Esophagus muscularis mucosa (tissue), 4 donors: ENCODE measurements around the gene SPATA2L. TPM values are rescaled to one million over a fixed set of nuclear protein-coding genes. Genes with fewer than 3 reads are reported as not detected.
"Not testable (repeated sequence)": the region's sequence is repeated elsewhere in the genome, so short reads cannot be mapped to it uniquely, and the experiment has no call there.

Source experiments
- DNase-seq: peaks from one replicate; pipeline ENCODE4 v3.0.0-alpha.2; 2017; ENCODE audit errors: extremely low spot score
- H3K27ac ChIP-seq, 4 donors: fragments of 200-600 bp; sonication (generic); replicated peaks in 1 of 4; 1 replicate in 3 of 4; 2 replicates in 1 of 4; pipeline ENCODE4 v1.5.1; 2016 to 2019; ENCODE audit warnings: mild to moderate bottlenecking in 1 of 4
- H3K27me3 ChIP-seq, 4 donors: fragments of 200-600 bp; sonication (generic); one replicate each; pipeline versions ENCODE4 v1.5.1 to v1.6.0; 2016 to 2019
- H3K36me3 ChIP-seq, 4 donors: fragments of 200-600 bp; sonication (generic); one replicate each; pipeline ENCODE4 v1.5.1; 2016 to 2019
- H3K4me1 ChIP-seq, 4 donors: fragments of 200-600 bp; sonication (generic); one replicate each; pipeline ENCODE4 v1.5.1; 2016 to 2019
- H3K4me3 ChIP-seq, 4 donors: fragments of 200-600 bp; sonication (generic); 1 replicate in 2 of 4; 2 replicates in 2 of 4; pipeline ENCODE4 v1.5.1; 2016 to 2019; ENCODE audit warnings: mild to moderate bottlenecking in 4 of 4, moderate library complexity in 1 of 4
- H3K9me3 ChIP-seq, 4 donors: fragments of 200-600 bp; sonication (generic); 1 replicate in 3 of 4; 2 replicates in 1 of 4; pipeline ENCODE4 v1.5.1; 2016 to 2019
- EP300 ChIP-seq: sonication (generic); formaldehyde crosslinking; IDR thresholded peaks from one replicate; pipeline ENCODE4 v1.6.1; 2017; ENCODE audit warnings: antibody characterized with exemption
- POLR2A ChIP-seq: fragments of 450-650 bp; IDR thresholded peaks from one replicate; pipeline ENCODE4 v1.6.1; 2017; ENCODE audit warnings: antibody characterized with exemption, moderate library complexity, mild to moderate bottlenecking, low read depth
- POLR2AphosphoS5 ChIP-seq, 2 donors: sonication (generic); formaldehyde crosslinking; IDR thresholded peaks; one replicate each; pipeline ENCODE4 v1.6.1; 2017; ENCODE audit warnings: antibody characterized with exemption in 2 of 2
- WGBS: methylation state at CpG from one replicate; pipeline ENCODE4 v1.1.5; 2018; 5-methylcytosine and 5-hydroxymethylcytosine counted together
- intact Hi-C: fragments of 100-400 bp; cut with DNase I; formaldehyde crosslinking; loops from one replicate; pipeline ENCODE4 v1.15.1; 2023
- total RNA-seq, 4 donors: library from RNA; depleted of rRNA; stranded (reverse); fragments of >200 nt; gene quantifications; one replicate each; pipeline versions ENCODE4 v1.1.0 to v1.2.1, GENCODE V29; 2016
- TF ChIP-seq, protein P1 (sequence below), 3 experiments: fragments of 200-600 bp in 2 of 3; fragments of 450-650 bp in 1 of 3; sonication (generic) in 2 of 3; IDR thresholded peaks; one replicate each; pipeline ENCODE4 v1.5.1; 2017 to 2019; ENCODE audit warnings: antibody characterized with exemption in 3 of 3, mild to moderate bottlenecking in 2 of 3, moderate library complexity in 1 of 3

SPATA2L gene
- total RNA-seq, 4 donors from 2014 or later: 10.8 to 32.0 (median 21.9) TPM

DNA sequence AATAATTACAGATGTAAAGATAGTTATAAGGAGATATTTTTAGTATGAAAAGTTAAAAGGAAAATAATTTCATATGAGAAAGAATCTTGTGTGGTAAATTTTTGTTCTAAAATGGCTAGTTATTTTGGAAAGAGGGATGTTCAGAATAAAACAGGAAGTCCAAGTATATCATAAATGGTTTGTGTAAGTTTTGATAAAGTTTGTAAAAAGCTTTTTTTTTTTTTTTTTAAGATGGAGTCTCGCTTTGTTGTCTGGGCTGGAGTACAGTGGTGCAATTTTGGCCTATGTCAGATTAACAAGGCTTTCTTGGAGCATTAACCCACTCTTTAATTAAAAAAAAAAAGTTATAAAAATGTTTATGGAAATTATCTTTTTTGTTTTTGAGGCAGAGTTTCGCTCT is 23.2 kb downstream of the SPATA2L start:
- no peaks in the 10 kb centered on the region for H3K27me3 ChIP-seq
- H3K4me3 ChIP-seq: no peak overlapping the region
- 98% methylated on average over 2 of the region's 2 CpGs for WGBS
- H3K27ac ChIP-seq: no peak overlapping the region
- no peaks in the 10 kb centered on the region for H3K9me3 ChIP-seq
- no peak for DNase-seq
- no peak for TF ChIP-seq POLR2AphosphoS5 (IDR thresholded peaks at IDR 0.05)
- no peak for TF ChIP-seq EP300
- TF ChIP-seq, protein P1, sequence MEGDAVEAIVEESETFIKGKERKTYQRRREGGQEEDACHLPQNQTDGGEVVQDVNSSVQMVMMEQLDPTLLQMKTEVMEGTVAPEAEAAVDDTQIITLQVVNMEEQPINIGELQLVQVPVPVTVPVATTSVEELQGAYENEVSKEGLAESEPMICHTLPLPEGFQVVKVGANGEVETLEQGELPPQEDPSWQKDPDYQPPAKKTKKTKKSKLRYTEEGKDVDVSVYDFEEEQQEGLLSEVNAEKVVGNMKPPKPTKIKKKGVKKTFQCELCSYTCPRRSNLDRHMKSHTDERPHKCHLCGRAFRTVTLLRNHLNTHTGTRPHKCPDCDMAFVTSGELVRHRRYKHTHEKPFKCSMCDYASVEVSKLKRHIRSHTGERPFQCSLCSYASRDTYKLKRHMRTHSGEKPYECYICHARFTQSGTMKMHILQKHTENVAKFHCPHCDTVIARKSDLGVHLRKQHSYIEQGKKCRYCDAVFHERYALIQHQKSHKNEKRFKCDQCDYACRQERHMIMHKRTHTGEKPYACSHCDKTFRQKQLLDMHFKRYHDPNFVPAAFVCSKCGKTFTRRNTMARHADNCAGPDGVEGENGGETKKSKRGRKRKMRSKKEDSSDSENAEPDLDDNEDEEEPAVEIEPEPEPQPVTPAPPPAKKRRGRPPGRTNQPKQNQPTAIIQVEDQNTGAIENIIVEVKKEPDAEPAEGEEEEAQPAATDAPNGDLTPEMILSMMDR (IDR thresholded peaks at IDR 0.05): no peak
- no peak for TF ChIP-seq POLR2A
- intact Hi-C loops: no loop called here
- H3K36me3 ChIP-seq: no peaks in the 10 kb centered on the region
- H3K4me1 ChIP-seq: no peaks in the 10 kb centered on the region

DNA sequence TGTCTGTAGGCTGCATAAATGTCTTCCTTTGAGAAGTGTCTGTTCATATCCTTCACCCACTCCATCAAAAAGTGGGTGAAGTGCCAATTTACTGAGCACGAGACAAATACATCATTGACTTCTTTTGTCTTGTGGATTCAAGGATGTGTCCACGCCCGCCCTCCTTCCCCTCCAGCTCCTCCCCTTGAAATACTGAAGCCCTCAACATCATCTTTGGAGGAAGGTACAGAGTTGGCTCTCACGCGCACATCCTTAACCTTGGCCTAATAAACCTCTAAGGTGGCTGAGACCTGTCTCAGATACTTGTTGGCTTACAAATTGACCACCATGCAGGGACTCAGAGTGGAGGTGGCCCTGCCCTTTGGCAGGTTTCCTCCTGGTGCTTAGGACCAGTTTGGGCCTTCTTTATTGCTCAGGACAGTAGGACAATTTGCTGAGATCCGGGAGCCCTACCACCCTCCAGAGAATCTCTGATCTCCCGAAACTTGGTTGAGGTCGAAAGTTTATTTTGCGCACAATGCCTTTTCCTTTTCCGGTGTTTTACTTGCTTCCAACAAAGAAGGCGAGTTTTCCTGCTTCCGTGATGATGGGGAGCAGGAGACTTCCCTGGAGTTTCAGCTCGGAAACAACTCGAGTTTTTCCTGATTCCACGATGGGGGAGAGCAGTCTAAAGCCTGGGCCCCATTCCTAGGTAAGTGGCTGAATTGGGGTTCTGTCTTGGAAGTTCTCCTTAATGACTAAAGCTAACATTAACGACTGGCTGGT is 29.1 kb downstream of the SPATA2L start:
- intact Hi-C loops: no loop called here
- Histone ChIP-seq H3K4me1 (no peaks in the 10 kb centered on the region), H3K27me3 (no peaks in the 10 kb centered on the region), H3K27ac (no peak overlapping the region), H3K4me3 (no peak overlapping the region), H3K36me3 (peaks cover 0 to 9% (median 1%) of the 10 kb centered on the region in 4 donors), H3K9me3 (no peaks in the 10 kb centered on the region)
- no peak for DNase-seq
- 82% methylated on average over 16 of the region's 16 CpGs for WGBS
- no peak for TF ChIP-seq EP300
- TF ChIP-seq, protein P1 (IDR thresholded peaks at IDR 0.05): no peak
- TF ChIP-seq POLR2A: no peak
- no peak for TF ChIP-seq POLR2AphosphoS5 (IDR thresholded peaks at IDR 0.05)

DNA sequence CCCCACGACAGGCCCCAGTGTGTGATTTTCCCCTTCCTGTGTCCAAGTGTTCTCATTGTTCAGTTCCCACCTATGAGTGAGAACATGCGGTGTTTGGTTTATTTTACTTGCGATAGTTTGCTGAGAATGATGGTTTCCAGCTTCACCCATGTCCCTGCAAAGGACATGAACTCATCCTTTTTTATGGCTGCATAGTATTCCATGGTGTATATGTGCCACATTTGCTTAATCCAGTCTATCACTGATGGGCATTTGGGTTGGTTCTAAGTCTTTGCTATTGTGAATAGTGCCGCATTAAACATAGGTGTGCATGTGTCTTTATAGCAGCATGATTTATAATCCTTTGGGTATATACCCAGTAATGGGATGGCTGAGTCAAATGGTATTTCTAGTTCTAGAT is 29.9 kb downstream of the SPATA2L start:
- intact Hi-C loops: not testable (repeated sequence)

DNA sequence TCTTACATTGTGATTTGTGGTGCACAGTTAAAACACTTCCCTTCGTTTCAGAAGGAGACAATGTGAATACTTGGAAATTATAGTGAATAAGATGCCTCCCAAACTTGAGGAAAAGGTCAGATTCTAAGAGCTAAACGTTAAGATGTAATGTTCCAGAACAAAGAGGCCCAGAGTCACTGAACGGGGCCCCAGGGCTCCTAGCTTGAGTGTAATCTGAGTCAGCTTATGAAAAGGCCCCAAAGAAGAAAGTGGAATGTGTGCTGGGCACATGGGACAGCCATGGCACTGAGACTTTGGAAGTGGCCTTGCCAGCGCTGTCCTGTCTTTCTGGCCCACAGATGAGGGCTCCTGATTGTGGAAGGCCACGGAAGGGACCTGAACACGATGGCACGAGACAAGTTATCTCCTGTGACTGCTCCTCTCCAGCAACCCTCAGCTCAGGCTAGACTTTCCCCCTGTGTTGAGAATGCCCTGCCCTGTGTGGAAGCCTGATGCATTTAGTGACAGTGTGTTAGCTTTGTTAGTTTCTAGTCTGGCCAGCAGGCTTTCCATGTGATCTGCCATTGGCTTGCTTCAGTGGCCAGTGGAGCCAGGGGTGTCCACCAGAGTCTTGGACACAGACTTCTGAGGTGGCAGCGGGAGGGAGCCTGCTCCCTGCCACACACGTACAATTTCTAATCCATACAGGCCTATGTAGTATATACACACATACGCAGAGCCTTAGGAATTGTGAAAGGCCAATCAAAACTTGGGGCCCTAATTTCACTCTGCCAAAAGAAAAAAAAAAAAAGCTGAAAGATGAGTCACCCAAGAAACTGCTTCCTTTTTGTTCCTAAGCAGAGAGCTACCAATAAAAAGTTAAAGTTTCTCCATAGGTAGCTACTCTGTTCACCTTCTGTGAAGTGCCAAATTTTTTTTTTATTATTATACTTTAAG is 30.7 kb downstream of the SPATA2L start:
- no peak for DNase-seq
- Histone ChIP-seq H3K27me3 (no peaks in the 10 kb centered on the region), H3K4me3 (no peak overlapping the region), H3K9me3 (no peaks in the 10 kb centered on the region), H3K4me1 (no peaks in the 10 kb centered on the region), H3K27ac (no peak overlapping the region), H3K36me3 (peaks cover 0 to 9% (median 1%) of the 10 kb centered on the region in 4 donors)
- intact Hi-C loops: no loop called here
- WGBS: 78% methylated on average over 10 of the region's 10 CpGs
- TF ChIP-seq, protein P1 (IDR thresholded peaks at IDR 0.05): no peak
- no peak for TF ChIP-seq POLR2AphosphoS5 (IDR thresholded peaks at IDR 0.05)
- no peak for TF ChIP-seq POLR2A
- no peak for TF ChIP-seq EP300

More for the DNA sequence above, 29.9 kb downstream of the SPATA2L start:
- not testable (repeated sequence) for H3K27me3 ChIP-seq, DNase-seq, H3K9me3 ChIP-seq, H3K27ac ChIP-seq, H3K4me3 ChIP-seq, H3K4me1 ChIP-seq, H3K36me3 ChIP-seq
- 87% methylated on average over 4 of the region's 4 CpGs for WGBS

DNA sequence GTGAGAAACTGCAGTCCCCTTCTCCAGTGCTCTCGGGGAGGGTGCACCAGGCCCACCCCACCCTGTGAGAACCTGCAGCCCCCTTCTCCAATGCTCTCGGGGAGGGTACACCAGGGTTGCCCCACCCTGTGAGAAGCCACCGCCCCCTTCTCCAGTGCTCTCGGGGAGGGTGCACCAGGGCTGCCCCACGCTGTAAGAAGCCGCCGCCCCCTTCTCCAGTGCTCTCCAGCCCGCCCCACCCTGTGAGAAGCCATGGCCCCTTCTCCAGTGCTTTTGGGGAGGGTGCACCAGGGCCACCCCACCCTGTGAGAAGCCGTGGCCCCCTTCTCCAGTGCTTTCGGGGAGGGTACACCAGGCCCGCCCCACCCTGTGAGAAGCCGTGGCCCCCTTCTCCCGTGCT is 31.8 kb downstream of the SPATA2L start:
- intact Hi-C loops: no loop called here
- H3K4me1 ChIP-seq: no peaks in the 10 kb centered on the region
- peaks cover 0 to 9% (median 1%) of the 10 kb centered on the region in 4 donors for H3K36me3 ChIP-seq
- no peaks in the 10 kb centered on the region for H3K27me3 ChIP-seq
- WGBS: 91% methylated on average over 12 of the region's 13 CpGs
- H3K4me3 ChIP-seq: no peak overlapping the region
- no peak overlapping the region for H3K27ac ChIP-seq
- DNase-seq: no peak
- TF ChIP-seq EP300: no peak
- no peaks in the 10 kb centered on the region for H3K9me3 ChIP-seq
